ENCODE data around the gene CACNA1C.

CACNA1C gene

GRCh38 chr12:2108975-2109671 is 56.3 kb downstream of the CACNA1C start:
- TF ChIP-seq CTCF (conservative IDR thresholded peaks at IDR 0.05), result no peak
- no peak overlapping the region for H3K27ac ChIP-seq

GRCh38 chr12:2110127-2110526 is 57.3 kb downstream of the CACNA1C start:
- TF ChIP-seq CTCF (conservative IDR thresholded peaks at IDR 0.05), result no peak
- H3K27ac ChIP-seq, result no peak overlapping the region

GRCh38 chr12:2110849-2111566 is 58.2 kb downstream of the CACNA1C start:
- no peak for TF ChIP-seq CTCF (conservative IDR thresholded peaks at IDR 0.05)
- no peak overlapping the region for H3K27ac ChIP-seq

GRCh38 chr12:2111826-2112225 is 59.0 kb downstream of the CACNA1C start:
- no peak for TF ChIP-seq CTCF (conservative IDR thresholded peaks at IDR 0.05)

GRCh38 chr12:2112401-2112800 is 59.6 kb downstream of the CACNA1C start:
- no peak for TF ChIP-seq CTCF (conservative IDR thresholded peaks at IDR 0.05)
- H3K27ac ChIP-seq, result no peak overlapping the region

More at GRCh38 chr12:2111826-2112225, 59.0 kb downstream of the CACNA1C start:
- no peak overlapping the region for H3K27ac ChIP-seq

GRCh38 chr12:2113119-2113912 is 60.5 kb downstream of the CACNA1C start:
- TF ChIP-seq CTCF (conservative IDR thresholded peaks at IDR 0.05), result no peak
- H3K27ac ChIP-seq, result no peak overlapping the region

- no peak overlapping the region for H3K27ac ChIP-seq
- no peak for TF ChIP-seq CTCF (conservative IDR thresholded peaks at IDR 0.05)
Observed at GRCh38 chr12:2114071-2114470, 61.3 kb downstream of the CACNA1C start.
